Keratinocyte (primary cell): Measurements from ENCODE around the gene METTL25B. TPM values are rescaled to one million over a fixed set of nuclear protein-coding genes. Genes with fewer than 3 reads are reported as not detected.
"Not testable (repeated sequence)": the region's sequence is repeated elsewhere in the genome, so short reads cannot be mapped to it uniquely, and the experiment has no call there.

ENCODE experiments used
- DNase-seq: peaks from one replicate; pipeline ENCODE4 v3.0.0-alpha.2; 2011; ENCODE audit warnings: low read depth, missing footprints, low spot score
- FAIRE-seq: peaks from 2 replicates; lab custom pipeline; 2011; peaks lifted over from hg19 to GRCh38; lab: Jason Lieb, UNC
- H2AFZ ChIP-seq: 2 replicates; pipeline ENCODE4 v1.6.0; 2012; ENCODE audit warnings: low read length, control low read depth, inconsistent platforms; ENCODE audit not compliant: control insufficient read depth
- H3K27ac ChIP-seq: 2 replicates; pipeline ENCODE4 v1.5.1; 2011; ENCODE audit warnings: low read length; ENCODE audit not compliant: control insufficient read depth, insufficient read depth
- H3K27me3 ChIP-seq: 3 replicates; pipeline ENCODE4 v1.6.0; 2011; ENCODE audit warnings: low read length; ENCODE audit not compliant: control insufficient read depth, insufficient read depth; ENCODE audit errors: extremely low read depth
- H3K36me3 ChIP-seq, 2 experiments: 2 replicates in 1 of 2; 3 replicates in 1 of 2; pipeline ENCODE4 v1.5.1; 2011; ENCODE audit warnings: low read length in 2 of 2, mild to moderate bottlenecking in 1 of 2; ENCODE audit not compliant: control insufficient read depth in 2 of 2, insufficient read depth in 2 of 2; ENCODE audit errors: extremely low read depth in 1 of 2
- H3K4me1 ChIP-seq: 3 replicates; pipeline ENCODE4 v1.5.1; 2011; ENCODE audit warnings: low read length; ENCODE audit not compliant: control insufficient read depth, insufficient read depth; ENCODE audit errors: extremely low read depth
- H3K4me2 ChIP-seq: 3 replicates; pipeline ENCODE4 v1.6.0; 2011; ENCODE audit warnings: low read depth, low read length; ENCODE audit not compliant: control insufficient read depth, insufficient read depth; ENCODE audit errors: extremely low read depth
- H3K4me3 ChIP-seq, 3 experiments: fragments of 200-600 bp in 1 of 3; sonication (generic) in 1 of 3; 2 replicates in 2 of 3; 3 replicates in 1 of 3; pipeline ENCODE4 v1.5.1; 2011 to 2016; ENCODE audit warnings: low read length in 3 of 3, mild to moderate bottlenecking in 3 of 3, control low read depth in 2 of 3, inconsistent platforms in 1 of 3, low read depth in 1 of 3, mixed read lengths in 1 of 3, mixed run types in 1 of 3, moderate library complexity in 1 of 3; ENCODE audit not compliant: control insufficient read depth in 2 of 3, insufficient read depth in 2 of 3; ENCODE audit errors: extremely low read depth in 1 of 3
- H3K79me2 ChIP-seq: 2 replicates; pipeline ENCODE4 v1.6.0; 2012; ENCODE audit warnings: low read length; ENCODE audit not compliant: control insufficient read depth, insufficient read depth
- H3K9ac ChIP-seq: 3 replicates; pipeline ENCODE4 v1.6.0; 2011; ENCODE audit warnings: low read length; ENCODE audit not compliant: control insufficient read depth, insufficient read depth; ENCODE audit errors: extremely low read depth
- H3K9me1 ChIP-seq: 3 replicates; pipeline ENCODE4 v1.6.0; 2011; ENCODE audit warnings: low read length; ENCODE audit not compliant: control insufficient read depth, insufficient read depth; ENCODE audit errors: extremely low read depth
- H3K9me3 ChIP-seq: 2 replicates; pipeline ENCODE4 v1.5.1; 2012; ENCODE audit warnings: low read depth, low read length; ENCODE audit not compliant: control insufficient read depth
- H4K20me1 ChIP-seq: 3 replicates; pipeline ENCODE4 v1.6.0; 2011; ENCODE audit warnings: low read length; ENCODE audit not compliant: control insufficient read depth, insufficient read depth; ENCODE audit errors: extremely low read depth
- CTCF ChIP-seq, 3 experiments: IDR thresholded peaks in 1 of 3; conservative IDR thresholded peaks in 1 of 3; optimal IDR thresholded peaks in 1 of 3; 2 replicates in 2 of 3; 3 replicates in 1 of 3; pipeline versions ENCODE3 to v1.5.1; 2011; ENCODE audit warnings: low read length in 3 of 3, mild to moderate bottlenecking in 3 of 3, moderate library complexity in 2 of 3, control low read depth in 1 of 3, inconsistent platforms in 1 of 3; ENCODE audit not compliant: insufficient read depth in 2 of 3; ENCODE audit errors: extremely low read depth in 1 of 3
- EZH2 ChIP-seq: IDR thresholded peaks from one replicate; pipeline ENCODE4 v1.6.1; 2012; ENCODE audit warnings: inconsistent platforms, mild to moderate bottlenecking, low read length, moderate library complexity
- dilution Hi-C: fragments of 300-500 bp; cut with MboI; formaldehyde crosslinking; loops from one replicate; pipeline ENCODE4 v1.7.0; 2020; ENCODE audit warnings: low sequenced_read_pairs; ENCODE audit not compliant: extremely low pct_ligation_motif_present
- polyA plus RNA-seq, 5 experiments: library from polyadenylated mRNA; depleted of rRNA in 3 of 5; stranded (reverse) in 3 of 5; stranded (forward) in 1 of 5; unstranded in 1 of 5; fragments of >200 nt; gene quantifications; 1 replicate in 1 of 5; 2 replicates in 3 of 5; 3 replicates in 1 of 5; pipeline versions ENCODE4 v1.2.1 to v1.2.3, GENCODE V29; 2011 to 2012; ENCODE audit warnings: missing spikeins in 2 of 5, low read depth in 1 of 5, low replicate concordance in 1 of 5

The METTL25B gene
- polyA plus RNA-seq, 1 donor (not counting 4 experiments of a cell fraction or from before 2014, with no cell fraction given): 6.0 TPM

DNA sequence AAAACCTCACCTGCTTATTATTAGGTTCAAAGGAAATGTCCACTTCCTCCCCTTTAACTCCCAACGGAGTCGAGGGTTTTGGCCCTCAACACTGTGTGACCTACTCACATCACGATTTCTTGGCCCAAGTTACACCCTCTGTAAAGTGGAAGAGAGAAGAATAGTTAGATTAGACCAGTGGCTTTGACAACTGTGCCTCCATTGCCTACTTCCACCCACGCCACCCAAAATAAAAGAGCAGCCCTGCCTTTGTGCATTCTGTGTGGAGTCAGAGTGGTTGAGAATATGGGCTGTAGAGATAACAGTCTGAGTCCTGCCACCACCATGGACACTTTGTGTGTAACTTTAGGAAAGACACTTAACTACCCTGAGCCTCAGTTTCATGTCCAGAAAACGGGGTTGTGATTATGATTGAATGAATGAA, 27.3 kb downstream of the METTL25B start:
- TF ChIP-seq EZH2: no peak
- no peak for TF ChIP-seq CTCF (optimal IDR thresholded peaks at IDR 0.05 in 1 of 3, IDR thresholded peaks at IDR 0.05 in 1 of 3, conservative IDR thresholded peaks at IDR 0.05 in 1 of 3; ENCODE audit: extremely low read depth in 1 of 3, insufficient read depth in 2 of 3, low read length in 3 of 3)
- no peak overlapping the region for H3K9ac ChIP-seq
- H3K27ac ChIP-seq: no peak overlapping the region
- no peaks in the 10 kb centered on the region for H4K20me1 ChIP-seq
- no peak overlapping the region for H2AFZ ChIP-seq
- FAIRE-seq: no peak
- H3K9me1 ChIP-seq: no peaks in the 10 kb centered on the region
- DNase-seq: no peak
- peaks cover 20% of the 10 kb centered on the region for H3K79me2 ChIP-seq
- H3K4me3 ChIP-seq: no peak overlapping the region
- no peaks in the 10 kb centered on the region for H3K9me3 ChIP-seq
- H3K36me3 ChIP-seq: no peaks in the 10 kb centered on the region
- H3K4me2 ChIP-seq: no peak overlapping the region
- peaks cover 8% of the 10 kb centered on the region for H3K4me1 ChIP-seq
- no peaks in the 10 kb centered on the region for H3K27me3 ChIP-seq
- dilution Hi-C loops: no loop called here

- peaks cover 8% of the 10 kb centered on the region for H3K4me1 ChIP-seq
- no peak overlapping the region for H3K9ac ChIP-seq
- dilution Hi-C loops: no loop called here
- no peak overlapping the region for H3K27ac ChIP-seq
- H3K4me2 ChIP-seq: no peak overlapping the region
- peaks cover 12% of the 10 kb centered on the region for H3K79me2 ChIP-seq
- H3K4me3 ChIP-seq: no peak overlapping the region
- no peaks in the 10 kb centered on the region for H3K36me3 ChIP-seq
- TF ChIP-seq CTCF (optimal IDR thresholded peaks at IDR 0.05 in 1 of 3, IDR thresholded peaks at IDR 0.05 in 1 of 3, conservative IDR thresholded peaks at IDR 0.05 in 1 of 3; ENCODE audit: extremely low read depth in 1 of 3, insufficient read depth in 2 of 3, low read length in 3 of 3) (no peak), EZH2 (no peak)
- H4K20me1 ChIP-seq: no peaks in the 10 kb centered on the region
- no peak overlapping the region for H2AFZ ChIP-seq
- H3K9me3 ChIP-seq: no peaks in the 10 kb centered on the region
- DNase-seq: no peak
- no peak for FAIRE-seq
- H3K27me3 ChIP-seq: no peaks in the 10 kb centered on the region
- H3K9me1 ChIP-seq: no peaks in the 10 kb centered on the region
These were observed 28.1 kb downstream of the METTL25B start for GRCh38 chr1:156756355-156756754.

GRCh38 chr1:156757572-156758253, 29.4 kb downstream of the METTL25B start:
- H3K9me1 ChIP-seq, H3K9me3 ChIP-seq, H3K4me3 ChIP-seq, DNase-seq, H3K79me2 ChIP-seq, dilution Hi-C loops, H3K36me3 ChIP-seq, H3K4me1 ChIP-seq, H4K20me1 ChIP-seq, H3K27me3 ChIP-seq, H2AFZ ChIP-seq, H3K27ac ChIP-seq, FAIRE-seq, H3K4me2 ChIP-seq, H3K9ac ChIP-seq: not testable (repeated sequence)
